ENCODE data around the gene MBOAT7. TPM values are rescaled to one million over a fixed set of nuclear protein-coding genes. Genes with fewer than 3 reads are reported as not detected.

The MBOAT7 gene
- total and polyA plus RNA-seq, 2 of the 8 experiments (the other 6 are each of a cell fraction or from before 2014, with no cell fraction given): 85.5 to 90.9 TPM

DNA sequence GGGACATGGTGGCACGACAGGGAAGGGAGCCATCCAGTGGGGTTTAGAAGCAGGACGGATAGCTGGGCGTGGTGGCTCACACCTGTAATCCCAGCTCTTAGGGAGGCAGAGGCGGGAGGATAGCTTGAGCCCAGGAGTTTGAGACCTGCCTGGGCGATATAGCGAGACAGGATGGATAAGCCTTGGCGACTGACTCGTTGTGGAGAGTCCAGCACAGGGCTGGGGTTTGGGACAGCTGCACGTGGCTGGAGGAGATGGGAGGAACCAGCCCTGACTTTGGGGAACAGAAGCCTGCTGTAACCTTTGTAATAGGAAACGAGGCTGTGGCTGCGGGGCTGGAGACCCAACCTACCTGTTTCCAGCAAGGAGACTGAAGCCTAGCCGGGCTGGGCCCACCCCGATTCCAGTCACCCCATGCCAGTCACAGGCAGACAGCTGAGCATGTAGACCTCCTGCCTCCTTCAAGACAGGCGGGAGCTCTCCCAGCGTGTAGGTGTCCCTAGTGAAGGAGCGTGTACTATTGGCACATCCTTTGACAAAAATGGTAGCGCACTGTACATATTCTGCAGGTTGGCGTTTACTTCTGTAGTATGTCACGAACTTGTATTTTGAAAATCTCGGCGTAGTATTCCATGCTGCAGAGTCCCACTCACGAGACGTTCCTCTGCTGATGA, 37.9 kb downstream of the MBOAT7 start:
- Histone ChIP-seq H3K79me2 (ENCODE audit: control insufficient read depth in 1 of 2, insufficient read depth in 2 of 2, low read length in 2 of 2) (no peaks in the 10 kb centered on the region), H2AFZ (ENCODE audit: low read length) (no peak overlapping the region), H2BK15ac (ENCODE audit: low read length) (no peak overlapping the region), H4K8ac (ENCODE audit: extremely low read depth, insufficient read depth, low read length) (no peak overlapping the region; the same call in 1 of the 2 replicates), H2BK20ac (ENCODE audit: low read length) (no peak overlapping the region), H3K9me3 (ENCODE audit: insufficient read depth in 2 of 2, low read depth in 1 of 2, low read length in 1 of 2) (no peaks in the 10 kb centered on the region), H3K23ac (ENCODE audit: insufficient read length) (no peak overlapping the region), H3K27ac (ENCODE audit: low read depth, low read length) (no peak overlapping the region), H3K18ac (ENCODE audit: extremely low read depth, low read length) (no peak overlapping the region), H3K27me3 (replicated peaks in 1 of 4; ENCODE audit: control insufficient read depth in 3 of 4, extremely low read depth in 1 of 4, insufficient read depth in 3 of 4, low read length in 3 of 4) (no peaks in the 10 kb centered on the region), H3K4me1 (replicated peaks in 1 of 4; ENCODE audit: control insufficient read depth in 3 of 4, insufficient read depth in 4 of 4, low read length in 3 of 4) (no peaks in the 10 kb centered on the region), H4K5ac (ENCODE audit: insufficient read length, low read depth, low read length) (no peak overlapping the region), H2BK120ac (replicated peaks; ENCODE audit: low read depth, low read length) (no peak overlapping the region), H3K4ac (replicated peaks; ENCODE audit: insufficient read length, low read depth, low read length) (no peak overlapping the region), H4K91ac (replicated peaks; ENCODE audit: insufficient read length, low read length) (no peak overlapping the region), H3K14ac (ENCODE audit: insufficient read length) (no peak overlapping the region), H2BK12ac (ENCODE audit: low read depth, low read length) (no peak overlapping the region), H2BK5ac (ENCODE audit: low read depth, low read length) (no peak overlapping the region), H3K56ac (replicated peaks; ENCODE audit: insufficient read length, low read depth, low read length) (no peak overlapping the region), H3K36me3 (ENCODE audit: control insufficient read depth in 2 of 4, insufficient read depth in 4 of 4, low read length in 3 of 4) (peaks cover 42 to 87% (median 78%) of the 10 kb centered on the region in 4 experiments), H4K20me1 (replicated peaks in 1 of 2; ENCODE audit: control insufficient read depth in 1 of 2, insufficient read depth in 2 of 2, low read length in 2 of 2) (peaks cover 11 to 28% of the 10 kb centered on the region in 2 experiments), H3K4me3 (ENCODE audit: extremely low read depth in 1 of 4, insufficient read depth in 2 of 4, low read depth in 3 of 4, low read length in 4 of 4) (no peak overlapping the region), H3K9ac (replicated peaks in 1 of 4; ENCODE audit: extremely low read depth in 1 of 4, low read depth in 3 of 4, low read length in 3 of 4) (no peak overlapping the region), H3K4me2 (ENCODE audit: insufficient read depth in 1 of 2, low read depth in 2 of 2, low read length in 2 of 2) (no peak overlapping the region), H2AK5ac (ENCODE audit: low read depth, low read length) (no peak overlapping the region), H3K79me1 (ENCODE audit: low read depth, low read length) (no peaks in the 10 kb centered on the region; the same call in 1 of the 2 replicates), H3K23me2 (ENCODE audit: low read depth, low read length) (no peaks in the 10 kb centered on the region)
- CTCF ChIA-PET (ENCODE audit: partially characterized antibody): no interaction called here
- 95% methylated on average over 20 of the region's 23 CpGs; no CpG with 5 or more reads in 1 of the 2 experiments for WGBS, 2 experiments (ENCODE audit: extremely low coverage in 1 of 2, insufficient coverage in 1 of 2, insufficient read length in 1 of 2, insufficient replicate concordance in 2 of 2, low coverage in 1 of 2, low lambda C conversion rate in 2 of 2, missing lambda C conversion rate in 1 of 2)
- FAIRE-seq: no peak
- TF ChIP-seq, protein P1, sequence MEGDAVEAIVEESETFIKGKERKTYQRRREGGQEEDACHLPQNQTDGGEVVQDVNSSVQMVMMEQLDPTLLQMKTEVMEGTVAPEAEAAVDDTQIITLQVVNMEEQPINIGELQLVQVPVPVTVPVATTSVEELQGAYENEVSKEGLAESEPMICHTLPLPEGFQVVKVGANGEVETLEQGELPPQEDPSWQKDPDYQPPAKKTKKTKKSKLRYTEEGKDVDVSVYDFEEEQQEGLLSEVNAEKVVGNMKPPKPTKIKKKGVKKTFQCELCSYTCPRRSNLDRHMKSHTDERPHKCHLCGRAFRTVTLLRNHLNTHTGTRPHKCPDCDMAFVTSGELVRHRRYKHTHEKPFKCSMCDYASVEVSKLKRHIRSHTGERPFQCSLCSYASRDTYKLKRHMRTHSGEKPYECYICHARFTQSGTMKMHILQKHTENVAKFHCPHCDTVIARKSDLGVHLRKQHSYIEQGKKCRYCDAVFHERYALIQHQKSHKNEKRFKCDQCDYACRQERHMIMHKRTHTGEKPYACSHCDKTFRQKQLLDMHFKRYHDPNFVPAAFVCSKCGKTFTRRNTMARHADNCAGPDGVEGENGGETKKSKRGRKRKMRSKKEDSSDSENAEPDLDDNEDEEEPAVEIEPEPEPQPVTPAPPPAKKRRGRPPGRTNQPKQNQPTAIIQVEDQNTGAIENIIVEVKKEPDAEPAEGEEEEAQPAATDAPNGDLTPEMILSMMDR (IDR thresholded peaks at IDR 0.05; ENCODE audit: control extremely low read depth in 1 of 3, insufficient read depth in 1 of 3, low read depth in 1 of 3, low read length in 3 of 3): no peak
- DNase-seq (ENCODE audit: low read depth in 1 of 2, low spot score in 2 of 2): no peak
- POLR2A ChIA-PET (ENCODE audit: partially characterized antibody): interaction anchor here (0.8 to 14.8 kb wide), 7 partner anchors 13 to 57 kb away, joined by 3 to 348 read pairs (median 4); partner anchors contain the start of genes CNOT3 and TSEN34
